SK-MEL-5 (cell line): ENCODE results near the gene WDR77. TPM values are rescaled to one million over a fixed set of nuclear protein-coding genes. Genes with fewer than 3 reads are reported as not detected.

ENCODE experiments used
- DNase-seq: peaks from one replicate; pipeline ENCODE4 v3.0.0-alpha.2; 2016; ENCODE audit warnings: low read depth, low spot score
- in situ Hi-C: cut with HindIII; loops from 2 replicates; pipeline ENCODE4 v1.10.0; 2016; ENCODE audit warnings: low sequenced_read_pairs, high pct_unique_total_duplicates, low pct_unique_long_range_greater_than_20kb
- total RNA-seq: library from RNA; depleted of rRNA; stranded (reverse); fragments of >200 nt; shearing (Covaris generic); gene quantifications from 2 replicates; pipeline ENCODE4 v1.2.3, GENCODE V29; 2014

WDR77 gene
- total RNA-seq, 1 experiment from 2014 or later = 57.1 TPM

DNA sequence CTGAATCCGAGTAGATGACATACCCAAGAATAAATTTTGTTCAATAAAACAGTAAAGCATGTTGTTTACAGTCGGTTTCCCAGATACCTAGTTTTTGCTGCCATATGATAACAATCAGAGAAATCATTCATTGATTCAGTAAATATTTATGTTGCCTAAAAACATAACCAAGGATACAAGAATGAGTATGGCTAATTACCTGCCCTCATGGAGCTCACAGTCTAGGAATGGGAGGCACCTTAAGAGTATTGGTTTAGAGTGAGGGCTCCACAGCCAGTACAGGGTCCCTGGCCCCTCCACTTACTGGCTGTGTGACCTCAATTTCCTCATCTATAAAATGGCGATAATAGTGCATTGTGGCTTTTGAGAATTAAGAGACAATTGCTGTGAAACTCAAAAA is 1.1 kb upstream of the WDR77 start:
- in situ Hi-C loops = no loop called here
- DNase-seq = no peak

DNA sequence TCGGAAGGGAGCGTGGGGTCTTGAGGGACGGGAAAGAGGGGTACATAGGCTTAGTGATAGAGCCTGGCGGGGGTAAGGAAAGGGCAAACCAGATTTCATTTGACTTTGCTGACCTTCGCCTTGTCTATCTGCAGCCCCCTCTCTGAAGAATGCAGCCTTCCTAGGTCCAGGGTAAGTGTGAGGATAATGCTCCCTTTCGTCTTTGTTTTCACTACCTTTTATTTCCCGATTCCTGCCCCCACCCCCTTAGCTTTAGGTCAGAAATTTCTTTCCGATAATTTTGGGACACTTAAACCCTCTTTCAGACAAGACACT is 604 bp upstream of the WDR77 start:
- no peak for DNase-seq
- in situ Hi-C loops = no loop called here

DNA sequence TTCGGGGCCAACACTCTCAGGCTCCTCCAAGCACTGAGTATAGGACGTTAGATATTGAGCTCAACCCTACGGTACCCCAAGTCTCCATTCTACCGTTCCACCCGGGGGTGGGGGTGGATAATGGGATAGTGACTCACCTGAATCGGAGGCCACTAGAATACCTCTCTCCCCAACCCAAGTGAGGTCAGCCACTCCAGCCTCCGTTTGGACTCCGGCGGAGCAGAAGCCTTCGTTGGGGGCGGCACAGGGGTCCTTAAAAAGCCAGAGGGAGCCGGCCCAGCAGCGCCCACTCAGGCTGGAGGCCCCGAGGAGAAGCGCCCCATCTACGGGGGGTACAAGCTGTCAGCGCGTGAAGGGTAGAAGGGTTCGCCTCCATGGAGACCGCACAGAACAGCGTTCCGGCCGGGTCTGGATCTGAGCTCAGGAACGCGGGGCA is 556 bp downstream of the WDR77 start:
- no peak for DNase-seq

DNA sequence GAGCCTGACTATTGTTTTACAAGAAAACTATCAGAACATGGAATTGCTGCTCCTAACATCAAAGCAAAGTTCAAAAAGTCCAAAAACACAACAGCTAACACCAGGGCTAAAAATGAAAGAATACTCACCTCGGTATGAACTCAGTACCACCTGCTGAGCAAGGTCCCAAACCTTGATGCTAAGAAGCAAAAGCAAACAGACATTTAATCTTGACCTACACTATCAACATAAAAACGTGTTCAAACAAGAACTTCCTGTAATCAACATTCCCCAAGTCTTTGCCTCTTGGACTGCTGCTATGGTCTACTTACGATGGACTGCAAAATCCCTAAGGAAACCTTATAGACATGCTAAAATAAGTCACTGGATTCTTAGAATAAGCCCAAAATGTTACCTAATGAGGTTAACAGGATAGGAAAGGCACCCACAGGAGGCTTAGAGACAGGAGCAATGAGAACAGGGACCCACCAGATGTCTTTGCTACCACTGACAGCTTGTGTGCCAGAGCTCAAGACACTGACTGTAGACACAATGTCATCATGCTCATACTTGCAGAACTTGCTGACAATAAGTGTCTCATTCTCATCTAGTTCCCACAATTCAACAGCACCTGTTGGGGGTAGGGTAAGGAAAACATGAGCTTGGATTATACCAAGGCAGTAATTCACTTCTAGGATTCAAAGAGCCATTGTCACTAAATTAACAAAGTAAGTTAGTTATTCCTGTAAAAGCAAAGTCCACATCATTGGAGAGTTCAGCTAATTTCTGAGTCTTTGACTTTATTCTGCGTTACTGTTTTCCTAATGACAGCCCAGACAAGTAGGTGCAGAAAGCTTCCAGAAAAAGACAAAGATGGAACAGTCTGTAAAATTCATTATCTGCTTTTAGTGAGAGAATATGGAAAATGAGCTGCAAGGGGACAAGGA is 1.8 kb downstream of the WDR77 start:
- DNase-seq = no peak
- in situ Hi-C loops = no loop called here

More for the DNA sequence above, 556 bp downstream of the WDR77 start:
- in situ Hi-C loops = no loop called here

DNA sequence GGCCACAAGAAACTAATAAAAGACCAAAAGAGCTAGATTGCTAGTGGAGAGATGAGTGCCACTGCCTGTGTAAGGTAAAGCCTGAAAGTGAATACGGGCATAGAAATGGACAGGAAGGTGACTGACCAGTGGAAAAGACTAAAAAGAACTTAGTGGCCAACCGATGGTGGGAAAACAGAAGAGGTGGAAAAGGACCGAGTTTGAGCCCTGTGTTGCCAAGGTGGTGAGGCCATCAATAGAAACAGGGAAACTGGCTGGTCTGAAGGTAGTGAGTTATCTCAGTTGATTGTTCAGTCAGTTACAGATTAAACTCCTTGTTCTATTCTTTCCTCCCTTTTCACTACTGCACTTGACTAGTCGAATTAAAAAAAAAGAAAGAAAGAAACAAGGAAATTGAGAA is 2.5 kb downstream of the WDR77 start:
- no peak for DNase-seq
- in situ Hi-C loops = no loop called here

DNA sequence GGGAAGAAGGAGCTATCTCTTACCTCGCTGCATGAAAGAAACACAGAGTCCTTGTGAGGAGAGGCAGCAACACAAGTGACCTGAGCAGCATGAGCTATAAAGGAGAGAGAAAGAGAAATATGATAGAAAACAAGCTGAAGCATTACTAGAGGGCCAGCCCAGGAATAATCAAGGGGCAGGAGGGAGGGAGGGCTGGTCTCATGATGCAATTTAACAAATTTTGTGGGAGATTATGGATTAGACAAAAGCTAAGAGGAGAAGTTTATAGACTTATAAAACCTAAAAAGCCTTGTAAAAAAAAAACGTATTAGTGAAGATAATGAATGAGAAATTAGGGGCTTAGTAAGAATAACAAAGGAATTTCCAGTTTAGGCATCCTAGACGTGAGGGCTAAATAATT is 5.0 kb downstream of the WDR77 start:
- DNase-seq = no peak
- in situ Hi-C loops = no loop called here

DNA sequence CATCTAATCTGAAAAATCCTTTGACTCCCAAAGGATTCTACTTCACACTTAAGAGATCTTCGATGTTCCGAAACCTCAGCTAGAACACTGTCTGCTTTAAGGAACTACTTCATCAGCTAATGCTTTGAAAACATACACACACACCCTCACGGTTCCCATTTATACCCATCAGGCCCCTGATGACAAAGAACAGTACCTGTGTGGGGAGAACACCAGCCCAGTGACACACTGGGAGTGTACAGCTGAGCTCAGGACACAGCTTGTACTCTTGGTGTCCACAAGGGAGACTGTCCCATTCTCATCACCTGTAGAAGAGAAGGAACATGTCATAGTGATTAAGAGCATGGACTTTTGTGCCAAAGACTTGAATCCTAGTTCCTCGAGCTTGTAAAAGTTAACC is 6.6 kb downstream of the WDR77 start:
- DNase-seq = no peak
- in situ Hi-C loops = no loop called here

DNA sequence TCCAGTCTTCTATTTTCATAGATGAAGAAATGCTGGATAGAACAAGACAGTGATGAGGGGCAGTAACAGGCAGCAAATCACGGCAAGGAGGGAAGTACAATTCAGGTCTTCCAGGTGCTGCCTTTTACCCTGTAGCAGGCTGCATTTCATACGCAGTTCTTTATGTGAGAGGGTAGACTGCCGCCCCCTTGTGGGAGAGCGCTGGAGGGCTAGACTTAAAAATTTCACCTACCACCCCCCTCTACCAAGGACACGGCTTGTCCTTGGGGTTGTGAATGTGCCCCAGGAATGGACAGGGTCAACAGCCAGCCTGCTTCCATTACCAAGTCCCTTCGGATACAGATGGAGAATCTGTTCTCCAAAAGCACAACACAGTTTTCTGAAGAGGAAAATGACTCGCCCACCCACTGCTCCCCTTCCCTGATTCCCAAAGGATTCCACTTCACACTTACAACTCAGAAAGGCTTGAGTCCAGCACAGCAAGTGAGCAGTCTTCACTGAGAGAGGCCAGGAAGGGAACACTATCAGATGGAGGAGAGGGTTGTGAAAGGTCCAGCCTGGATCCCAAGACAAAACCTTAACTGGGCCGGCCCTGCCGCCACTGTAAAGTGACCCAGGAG is 7.4 kb downstream of the WDR77 start:
- peak; percentile 51 for DNase-seq
- in situ Hi-C loops = no loop called here

DNA sequence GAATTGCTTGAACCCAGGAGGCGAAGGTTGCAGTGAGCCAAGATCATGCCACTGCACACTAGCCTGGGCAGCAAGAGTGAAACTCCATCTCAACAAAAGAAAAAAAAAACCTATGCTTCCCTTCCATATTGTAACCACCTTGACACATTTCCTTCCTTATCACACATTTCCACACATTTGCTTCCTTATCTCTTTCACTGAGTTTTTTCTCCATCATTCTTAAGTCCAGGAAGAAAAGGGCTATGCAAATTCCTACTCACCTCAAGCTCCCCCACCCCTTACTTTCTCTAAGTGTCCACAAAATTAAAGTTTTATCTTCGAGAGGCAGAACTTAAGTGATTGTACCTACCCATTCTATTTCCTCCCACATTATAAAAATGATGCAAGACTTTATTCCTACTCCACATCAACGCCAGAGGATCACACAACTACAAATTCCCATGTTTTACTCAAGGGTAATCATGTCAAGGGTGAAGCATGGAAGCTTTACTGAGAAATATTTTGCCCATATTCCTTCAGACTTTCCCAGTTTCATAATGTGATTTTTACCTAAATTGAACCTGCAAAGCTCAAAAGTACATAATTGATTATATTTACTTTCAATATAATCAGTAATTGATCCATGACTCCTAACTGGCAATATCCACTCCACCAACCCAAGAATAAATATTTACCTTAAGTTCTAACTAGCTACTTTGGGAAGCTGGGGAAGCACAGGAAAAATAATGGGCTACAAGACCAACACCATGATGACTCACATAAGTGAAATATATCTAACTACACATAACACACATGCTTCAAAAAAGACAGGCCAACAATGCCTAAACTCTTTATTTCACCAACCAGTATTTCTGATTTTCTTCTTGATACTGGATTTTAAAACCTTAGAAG is 9.3 kb downstream of the WDR77 start:
- in situ Hi-C loops = no loop called here
- no peak for DNase-seq

DNA sequence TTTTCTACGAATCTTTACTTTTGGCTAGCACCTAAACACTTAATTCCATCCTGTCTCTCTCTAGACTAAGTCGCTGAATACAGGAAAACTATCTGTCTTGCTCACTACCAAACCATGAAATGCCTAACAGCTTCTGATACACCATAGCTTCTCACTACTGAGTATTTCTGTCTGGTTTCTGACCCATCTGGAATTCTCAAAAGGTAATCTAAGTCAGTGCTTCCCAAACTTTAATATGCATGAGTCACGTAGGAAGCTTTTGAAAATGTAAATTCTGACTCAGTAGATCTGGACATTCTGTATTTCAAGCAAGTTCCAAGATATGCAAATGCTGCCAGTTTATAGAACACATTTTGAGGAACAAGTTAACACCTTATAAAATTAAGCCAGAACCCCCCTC is 12.3 kb downstream of the WDR77 start:
- in situ Hi-C loops = no loop called here

DNA sequence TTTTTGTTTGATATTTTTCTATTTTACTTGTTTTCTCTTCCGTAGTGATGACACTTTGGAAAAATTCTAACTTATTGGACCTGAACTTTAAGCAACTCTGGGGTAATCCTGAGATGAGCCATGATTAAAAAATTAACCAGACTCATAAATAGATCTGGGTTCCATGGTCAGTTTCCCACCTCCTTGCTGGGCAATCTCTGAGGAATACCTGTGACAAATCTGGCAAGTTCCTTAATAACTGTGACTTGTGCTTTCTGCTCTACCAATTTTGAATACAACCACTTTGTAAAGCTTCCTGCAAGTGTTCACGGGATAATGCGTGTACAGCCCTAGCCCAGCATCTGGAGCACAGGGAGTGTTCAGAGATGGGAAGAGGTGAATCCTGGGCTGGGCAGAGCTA is 24.8 kb downstream of the WDR77 start:
- in situ Hi-C loops = no loop called here
- DNase-seq = no peak

More for the DNA sequence above, 12.3 kb downstream of the WDR77 start:
- no peak for DNase-seq

DNA sequence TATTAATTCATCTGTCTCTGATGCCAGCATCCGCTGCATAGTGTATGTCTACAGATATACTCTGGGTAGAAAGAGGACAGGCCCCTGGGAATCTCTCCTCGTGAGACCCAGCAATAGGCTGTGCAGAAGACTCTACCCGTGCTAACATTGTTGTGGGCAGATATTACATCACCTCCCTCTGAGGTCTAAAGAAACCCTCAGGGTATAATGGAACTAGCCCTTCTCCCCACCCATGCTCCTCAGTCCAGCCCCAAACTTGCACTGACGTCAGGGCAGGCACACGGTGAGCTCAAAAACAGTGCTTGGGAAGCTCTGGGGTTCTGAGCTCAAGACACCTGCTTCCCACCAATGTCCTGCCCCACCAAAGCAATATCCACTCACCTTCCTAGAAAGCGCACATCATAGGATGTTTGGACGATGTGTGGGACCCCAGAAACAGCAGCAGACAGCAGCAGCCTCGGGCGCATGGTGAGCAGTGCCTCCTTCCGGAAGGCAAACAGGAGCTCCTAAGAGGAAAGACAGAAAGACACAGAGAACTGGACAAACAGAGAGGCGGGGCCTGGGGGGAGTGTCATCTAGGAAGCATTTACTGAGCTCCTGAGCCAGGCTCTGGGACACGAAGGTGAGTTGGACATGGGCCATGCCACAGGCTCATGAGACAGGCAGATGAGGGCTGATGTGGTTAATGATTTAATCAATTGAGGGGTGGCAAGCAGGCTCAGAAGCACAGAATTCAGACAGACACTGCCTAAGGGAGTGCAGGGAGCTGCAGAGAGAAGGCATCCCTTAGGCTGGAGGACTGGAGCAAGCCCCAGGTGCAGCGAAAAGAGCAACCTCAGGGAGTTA is 26.3 kb downstream of the WDR77 start:
- peak; percentile 51 for DNase-seq
- in situ Hi-C loops = no loop called here

DNA sequence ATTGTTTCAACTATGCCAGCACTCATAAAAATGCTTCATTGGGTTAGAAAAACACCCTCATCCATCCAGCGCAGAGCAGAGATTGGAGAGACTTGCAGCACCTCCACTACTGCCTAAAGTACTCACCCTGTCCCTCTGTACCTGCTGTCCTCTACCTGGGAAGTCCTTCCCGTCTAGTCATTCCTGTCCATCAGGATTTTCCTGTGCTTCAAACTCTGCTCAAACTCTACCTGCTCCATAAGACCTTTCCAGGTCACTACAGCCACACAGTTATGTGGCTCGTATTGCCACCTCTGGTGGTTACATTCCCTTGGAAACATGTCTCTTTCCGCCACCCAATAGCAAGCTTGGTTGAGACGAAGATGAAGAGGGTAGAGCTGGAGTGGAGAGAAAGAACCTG is 28.7 kb downstream of the WDR77 start:
- DNase-seq = no peak
- in situ Hi-C loops = no loop called here

DNA sequence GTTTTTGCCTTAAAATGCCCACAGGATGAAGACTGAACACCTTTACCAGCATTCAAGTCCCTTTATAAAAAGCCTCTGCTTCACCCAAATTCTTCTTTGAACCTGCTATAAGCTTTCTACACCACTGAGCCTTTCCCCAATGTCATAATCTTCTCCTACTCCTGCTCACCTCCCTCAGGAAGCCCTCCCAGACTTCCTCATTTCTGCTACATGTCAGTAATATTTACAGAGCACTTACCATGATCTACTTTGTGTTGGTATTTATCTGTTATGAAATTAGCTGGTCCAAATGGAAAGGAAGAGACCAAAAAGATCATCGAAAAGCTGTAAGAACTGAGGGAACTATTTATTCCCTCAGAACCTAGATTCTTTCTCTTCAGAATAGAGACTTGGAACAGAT is 30.0 kb downstream of the WDR77 start:
- DNase-seq = no peak
- in situ Hi-C loops = no loop called here

DNA sequence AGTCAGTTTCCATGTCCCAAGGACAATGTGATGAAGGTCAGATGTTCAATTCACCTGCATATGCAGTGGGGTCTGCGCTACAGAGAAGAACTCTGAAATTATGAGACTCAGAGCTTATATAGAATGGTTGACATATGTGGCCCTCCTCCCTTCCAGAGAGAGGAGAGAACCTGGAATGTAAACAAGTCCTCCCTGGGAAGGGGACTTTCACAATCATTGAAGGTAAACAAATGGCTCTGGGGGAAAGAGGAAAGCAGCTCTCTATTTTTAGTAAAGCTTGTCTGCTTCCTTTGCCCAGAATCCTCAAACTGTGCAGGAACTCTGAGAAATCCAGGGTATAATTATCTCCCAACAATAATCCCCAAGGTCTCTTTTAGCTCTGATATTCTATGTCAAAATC is 31.3 kb downstream of the WDR77 start:
- in situ Hi-C loops = no loop called here

DNA sequence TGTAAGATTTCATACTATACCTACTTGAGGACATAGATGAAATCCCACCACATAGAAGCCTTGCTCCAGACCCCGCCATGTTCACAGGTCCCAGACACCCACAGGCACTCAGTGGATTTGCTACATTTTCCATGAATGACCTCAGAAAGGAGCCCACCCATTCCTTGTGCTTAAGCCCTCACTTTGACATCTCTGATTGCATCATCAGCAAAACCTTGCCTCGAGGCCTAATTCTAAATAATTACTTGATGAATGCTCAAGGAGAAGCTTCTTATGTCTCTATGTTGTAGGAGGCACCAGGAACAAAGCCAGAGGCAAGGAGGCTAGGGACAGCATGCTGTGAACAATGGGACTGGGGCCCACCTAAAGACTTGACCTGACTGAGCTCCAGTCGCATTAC is 33.6 kb downstream of the WDR77 start:
- in situ Hi-C loops = no loop called here
- no peak for DNase-seq

More for the DNA sequence above, 31.3 kb downstream of the WDR77 start:
- no peak for DNase-seq

DNA sequence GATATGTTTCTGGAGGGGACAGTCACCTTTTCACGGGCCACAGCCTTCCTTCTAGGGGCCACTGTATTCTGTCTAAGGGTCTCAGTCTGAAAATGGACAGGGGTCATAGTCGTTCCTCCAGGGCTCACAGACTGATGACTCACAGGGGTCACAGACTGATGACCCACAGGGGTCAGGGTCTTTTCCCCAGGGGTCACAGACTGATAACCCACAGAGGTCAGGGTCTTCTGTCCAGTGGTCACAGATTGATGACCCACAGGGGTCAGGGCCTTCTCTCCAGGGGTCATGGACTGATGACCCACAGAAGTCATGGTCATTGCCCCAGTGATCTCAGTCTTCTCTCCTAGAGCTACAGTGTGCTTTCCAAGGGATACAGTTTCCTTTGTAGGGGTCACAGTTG is 34.3 kb downstream of the WDR77 start:
- no peak for DNase-seq
- in situ Hi-C loops = no loop called here
